GM19438 (cell line): ENCODE measurements around the gene ATP2C2.

Experiments used
- ATAC-seq: cut with Tn5 transposase; IDR thresholded peaks from one replicate; pipeline ENCODE4 v1.9.1; 2021; ENCODE audit warnings: low read depth; ENCODE audit not compliant: unreplicated experiment

The ATP2C2 gene

DNA sequence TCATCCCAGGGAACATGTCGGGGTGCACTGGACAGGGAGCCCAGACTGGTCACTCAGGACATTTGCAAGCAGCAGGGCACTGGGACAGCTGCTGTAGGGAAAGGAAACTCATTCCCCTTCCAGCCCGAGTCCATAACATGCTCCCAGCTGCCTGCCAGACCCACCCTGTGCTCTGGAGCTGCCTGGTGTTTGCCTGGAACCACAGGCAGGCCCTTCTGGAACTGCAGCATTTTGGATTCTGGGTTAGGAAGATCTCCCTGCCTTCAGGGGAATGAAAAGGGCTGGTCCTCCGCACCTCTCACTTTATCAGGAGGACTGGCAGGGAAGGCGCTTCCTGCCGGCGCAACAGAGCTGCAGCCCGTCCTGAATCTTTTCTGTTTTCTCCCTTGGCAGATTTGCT is 94.9 kb downstream of the ATP2C2 start:
- ATAC-seq: no peak

DNA sequence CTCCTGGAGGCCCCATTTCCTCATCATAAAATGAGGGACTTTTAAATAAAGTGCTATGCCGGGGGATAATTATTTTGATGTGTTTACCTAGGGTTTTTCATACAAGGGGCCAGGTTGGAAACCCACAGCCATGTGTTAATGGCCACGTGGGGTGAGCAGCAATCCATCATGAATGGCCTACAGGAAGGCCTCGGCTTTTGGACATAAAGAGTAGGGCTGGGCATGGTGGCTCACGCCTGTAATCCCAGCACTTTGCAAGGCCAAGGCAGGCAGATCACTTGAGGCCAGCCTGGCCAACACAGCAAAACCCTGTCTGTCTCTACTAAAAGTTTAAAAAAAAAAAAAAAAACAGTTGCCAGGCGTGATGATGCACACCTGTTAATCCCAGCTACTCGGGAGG is 95.8 kb downstream of the ATP2C2 start:
- ATAC-seq: no peak

DNA sequence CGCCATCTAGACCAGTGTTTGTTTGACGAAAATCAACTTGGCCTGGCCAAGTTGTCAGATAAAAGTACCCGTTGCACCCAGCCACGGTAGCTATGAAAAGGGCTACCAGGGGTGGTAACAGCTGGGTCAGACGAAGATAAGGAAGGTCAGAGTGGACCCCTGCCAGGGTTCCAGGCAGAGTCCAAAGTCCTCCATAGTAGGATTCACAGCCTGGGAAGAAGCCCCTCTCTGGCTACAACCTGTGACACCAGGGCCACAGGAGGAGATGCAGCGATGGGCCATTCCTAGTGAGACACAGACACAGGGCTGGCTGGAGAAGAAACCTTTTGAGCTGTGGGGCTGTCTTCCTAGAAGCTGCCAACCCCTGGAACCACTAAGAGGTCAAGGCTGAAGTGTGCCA is 96.8 kb downstream of the ATP2C2 start:
- ATAC-seq: no peak

DNA sequence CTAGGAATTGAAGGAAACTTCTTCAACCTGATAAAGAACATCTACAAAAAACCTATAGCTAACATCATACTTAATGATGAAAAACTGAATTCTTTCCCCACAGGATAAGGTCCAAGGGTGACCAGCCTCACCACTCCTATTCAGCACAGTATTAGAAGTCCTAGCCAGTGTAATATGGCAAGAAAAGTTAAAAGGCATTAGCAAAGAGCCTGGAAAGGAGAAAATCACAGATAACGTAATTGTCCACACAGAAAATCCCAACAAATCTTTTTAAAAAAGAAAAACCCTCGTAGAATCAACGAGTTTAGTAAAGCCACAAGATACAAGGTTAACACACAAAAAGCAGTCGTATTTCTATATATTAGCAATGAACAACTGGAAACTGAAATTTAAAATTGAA is 98.4 kb downstream of the ATP2C2 start:
- ATAC-seq: no peak

DNA sequence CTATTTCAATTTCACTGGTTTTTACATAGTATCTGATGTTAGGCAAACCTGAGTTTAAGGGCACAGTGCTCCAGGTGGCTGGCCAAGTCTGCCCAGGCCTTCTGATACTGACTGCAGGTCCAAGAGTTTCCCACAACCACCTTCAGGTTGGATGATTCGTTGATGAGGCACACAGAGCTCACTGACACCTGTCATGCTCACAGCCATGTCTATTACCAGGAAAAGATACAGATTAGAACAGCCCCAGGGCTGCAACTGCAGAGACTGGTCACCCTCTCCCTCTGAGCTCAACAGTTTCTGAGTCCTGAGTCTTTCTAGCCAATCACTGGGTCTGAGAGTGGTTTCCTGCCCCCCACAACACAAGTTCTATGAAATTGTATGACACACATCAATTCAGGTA is 98.9 kb downstream of the ATP2C2 start:
- ATAC-seq: no peak

DNA sequence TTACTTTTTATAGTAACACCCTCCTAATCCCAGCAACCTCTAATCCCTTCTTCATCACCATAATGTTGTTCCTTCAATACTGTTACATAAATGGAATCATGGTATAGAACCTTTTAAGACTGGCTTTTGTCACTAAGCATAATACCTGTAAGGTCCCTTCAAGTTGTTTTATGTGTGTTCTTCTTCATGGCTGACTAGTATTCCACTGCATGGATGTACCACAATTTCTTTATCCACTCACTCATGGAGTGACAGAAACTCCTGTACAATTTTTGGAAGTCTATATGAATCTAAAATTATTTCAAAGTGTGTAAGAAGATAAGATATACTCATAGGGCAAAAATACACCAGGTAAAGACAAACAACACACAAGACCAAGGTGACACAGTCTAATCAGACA is 99.4 kb downstream of the ATP2C2 start:
- ATAC-seq: no peak

DNA sequence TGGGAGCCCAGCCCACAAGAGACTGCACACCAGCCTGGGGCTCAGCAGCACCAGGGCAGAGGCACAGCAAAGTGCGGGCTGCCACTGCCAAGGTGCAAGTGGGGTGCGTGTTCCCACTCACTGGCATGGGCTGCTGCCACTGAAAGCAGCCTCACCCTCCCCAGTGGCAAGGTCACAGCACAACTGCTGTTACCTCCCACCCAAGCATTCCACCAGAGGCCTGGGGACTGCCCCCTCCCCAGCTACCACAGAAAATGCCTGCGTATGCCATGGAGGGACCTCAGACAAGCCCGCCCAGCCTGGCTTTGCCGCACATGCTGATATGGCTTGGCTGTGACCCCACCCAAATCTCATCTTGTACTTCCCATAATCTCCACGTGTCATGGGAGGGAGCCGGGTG is 103.0 kb downstream of the ATP2C2 start:
- ATAC-seq: no peak

DNA sequence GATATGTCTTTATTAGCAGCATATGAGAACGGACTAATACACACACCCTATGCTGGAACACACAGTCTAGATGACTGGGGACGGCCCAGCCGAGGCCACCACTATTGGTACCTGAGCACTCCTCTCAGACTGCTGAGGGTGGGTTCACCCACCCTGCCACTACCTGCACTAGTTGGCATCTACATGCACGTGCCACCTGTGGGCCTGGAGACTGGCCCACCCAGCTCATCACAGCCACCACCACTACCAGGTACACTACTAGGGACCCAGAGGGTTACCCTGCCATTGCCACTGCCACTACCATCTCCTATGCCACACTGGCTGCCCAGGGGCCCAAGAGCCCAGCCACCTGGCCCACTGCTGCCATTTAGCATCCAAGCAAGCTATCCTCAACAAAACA is 103.6 kb downstream of the ATP2C2 start:
- ATAC-seq: no peak

DNA sequence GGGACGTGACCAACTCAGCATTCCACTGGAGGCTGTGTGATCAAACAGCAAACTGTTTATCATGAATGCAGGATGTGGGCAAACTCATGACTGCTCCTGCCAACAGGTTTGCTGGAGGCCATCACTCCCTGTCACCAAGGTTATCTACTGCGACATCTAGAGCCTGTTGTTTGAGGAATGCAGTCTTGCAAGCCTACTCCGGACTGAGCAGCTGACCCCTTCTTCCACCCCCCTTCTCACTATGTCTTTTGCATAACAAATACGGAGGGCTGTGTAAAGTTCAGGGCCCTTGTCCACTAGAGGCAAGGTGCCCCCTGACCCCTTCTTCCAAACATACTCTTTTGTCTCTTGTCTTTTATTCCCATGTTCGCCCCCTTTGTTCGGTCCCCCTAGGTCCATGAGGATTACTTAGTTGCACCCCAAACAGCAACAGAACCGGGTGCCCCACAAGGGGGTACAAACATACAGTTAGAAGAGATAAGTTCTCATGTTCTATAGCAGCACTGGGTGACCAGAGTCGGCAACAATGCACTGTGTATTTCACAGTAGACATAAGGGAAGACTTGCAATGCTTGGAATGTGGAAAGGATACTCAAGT is 107.4 kb downstream of the ATP2C2 start:
- no peak for ATAC-seq

DNA sequence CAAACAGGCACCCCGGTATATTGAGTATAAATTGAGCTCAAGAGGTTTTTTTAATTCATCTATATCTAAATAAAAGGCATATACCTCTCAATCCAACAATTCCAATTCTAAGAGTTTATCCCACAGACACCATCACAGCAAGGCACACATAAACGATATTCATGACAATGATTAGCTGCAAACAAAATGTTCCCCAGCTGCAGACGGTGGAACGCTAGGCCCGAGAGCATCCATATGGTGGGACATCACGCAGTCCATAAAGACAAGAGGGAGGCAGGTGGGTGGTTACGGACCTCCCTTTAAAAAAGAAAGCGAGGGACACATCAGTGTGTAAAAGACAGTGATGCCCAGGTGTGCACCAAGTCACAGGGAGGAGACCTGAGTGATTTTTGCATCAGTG is 108.1 kb downstream of the ATP2C2 start:
- no peak for ATAC-seq

DNA sequence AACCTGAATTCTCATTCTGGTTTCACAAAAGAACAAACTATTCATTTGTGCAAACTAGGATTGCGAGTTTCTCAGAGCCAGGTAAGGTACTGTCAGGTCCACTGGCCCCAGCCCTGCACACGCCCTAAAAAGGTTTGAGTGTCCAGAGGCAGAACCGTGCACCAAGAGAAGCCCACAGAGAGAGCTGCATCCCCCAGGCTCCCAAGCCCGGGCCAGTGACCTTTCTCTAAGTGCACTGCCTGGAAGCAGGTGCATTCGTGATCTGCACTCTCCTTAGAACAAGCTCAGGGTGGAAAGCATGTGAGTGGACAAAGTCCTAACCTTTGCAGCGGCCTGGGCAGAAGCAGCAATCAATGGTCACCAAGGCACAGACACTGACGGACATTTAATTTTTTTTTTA is 109.3 kb downstream of the ATP2C2 start:
- no peak for ATAC-seq

DNA sequence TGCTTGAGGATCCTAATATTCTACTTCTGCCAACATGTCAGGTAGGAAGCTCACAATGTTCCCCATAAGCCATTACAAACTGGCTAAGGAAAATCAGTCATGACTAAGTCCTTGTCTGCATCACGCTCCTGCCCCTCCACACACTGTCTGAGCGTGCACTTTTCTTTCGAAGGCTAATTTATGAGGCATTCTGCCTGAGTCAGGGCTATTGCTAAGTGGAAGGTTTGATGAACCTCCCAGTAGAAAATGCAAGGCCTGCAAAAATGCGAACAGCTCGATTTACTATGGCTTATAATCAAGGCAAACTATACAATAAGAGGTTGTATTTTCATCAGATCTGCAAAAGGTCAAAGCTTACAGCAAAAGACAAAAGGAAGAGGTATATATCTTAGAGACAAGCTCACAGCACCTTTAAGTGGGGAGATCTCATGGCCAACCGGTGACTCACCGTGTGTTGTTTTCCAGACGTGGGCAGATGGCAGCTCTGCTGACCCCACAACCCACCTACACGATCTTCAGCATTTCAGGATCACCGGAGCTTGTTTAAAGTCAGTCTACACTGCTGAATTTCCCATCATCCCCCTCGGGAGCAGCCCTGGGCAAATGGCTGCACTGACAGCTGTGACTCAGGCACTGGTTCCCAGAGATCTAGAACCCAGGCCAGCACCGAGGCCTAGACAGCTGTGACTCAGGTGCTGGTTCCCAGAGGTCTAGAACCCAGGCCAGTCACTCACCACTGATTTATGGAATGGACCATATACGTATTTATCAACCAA is 110.0 kb downstream of the ATP2C2 start:
- ATAC-seq: no peak

DNA sequence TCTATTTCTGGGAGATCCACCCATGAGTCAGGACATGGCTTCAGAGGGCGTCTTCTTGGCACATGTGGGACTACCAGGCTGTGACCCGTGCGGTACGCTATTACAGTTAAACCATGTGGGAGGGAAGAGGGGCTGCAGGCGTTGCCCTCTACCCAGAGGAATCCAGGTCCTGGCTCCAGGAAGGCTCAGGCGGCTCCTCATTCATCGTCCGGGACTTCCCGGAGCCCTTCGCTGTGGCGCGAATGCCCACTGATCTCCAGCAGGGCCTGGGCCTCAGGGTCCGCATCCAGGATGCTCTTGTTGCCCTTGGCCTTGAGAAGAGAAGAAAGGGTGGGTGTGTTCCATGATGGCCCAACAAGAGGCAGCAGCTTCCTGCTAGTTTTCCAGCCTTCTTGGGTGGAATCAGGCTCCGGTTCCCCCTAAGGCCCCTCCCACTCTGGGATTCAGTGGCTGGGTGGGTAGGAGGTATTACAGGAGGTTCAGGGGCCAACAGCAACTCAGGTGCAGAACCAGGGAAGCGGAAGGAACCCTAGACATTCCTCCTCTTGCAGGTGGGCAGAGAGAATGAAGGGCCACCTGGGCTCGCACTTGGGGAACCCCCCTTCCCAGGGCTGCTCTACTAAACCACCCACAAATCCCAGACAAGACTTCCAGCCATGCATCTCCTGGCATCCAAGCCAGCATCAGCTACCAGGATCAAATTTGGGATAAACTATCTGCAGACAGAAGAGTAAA is 111.5 kb downstream of the ATP2C2 start:
- no peak for ATAC-seq

DNA sequence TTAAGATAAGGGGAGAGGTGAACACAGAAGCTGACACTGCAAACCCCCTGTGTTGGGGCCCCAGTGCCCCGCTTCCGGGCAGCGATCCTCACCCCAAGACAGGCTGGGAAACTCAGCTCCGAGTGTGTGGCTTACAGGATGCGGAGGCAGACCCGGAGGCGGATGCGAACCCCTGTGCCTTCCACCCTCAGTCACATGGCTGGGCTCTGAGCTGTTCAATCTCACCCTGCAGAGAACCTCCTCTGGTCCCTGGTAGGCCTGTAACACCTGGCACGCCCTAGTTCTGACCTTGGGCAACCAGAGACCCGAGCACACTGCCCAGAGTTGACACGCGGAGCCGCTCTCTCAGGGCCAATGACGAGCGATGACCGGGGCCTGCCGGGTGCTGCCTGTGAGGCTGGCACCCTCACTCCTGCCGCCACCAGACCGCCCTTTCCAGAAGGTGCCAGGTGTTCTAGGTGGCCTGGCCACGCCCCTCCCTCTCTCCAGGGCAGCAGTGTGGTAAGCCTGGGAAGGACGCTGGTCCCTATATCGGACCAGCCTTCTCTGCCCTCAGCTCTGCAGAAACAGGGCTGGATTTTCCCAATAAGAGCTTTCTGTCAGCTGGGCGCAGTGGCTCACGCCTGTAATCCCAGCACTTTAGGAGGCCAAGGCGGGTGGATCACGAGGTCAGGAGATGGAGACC is 112.9 kb downstream of the ATP2C2 start:
- no peak for ATAC-seq

DNA sequence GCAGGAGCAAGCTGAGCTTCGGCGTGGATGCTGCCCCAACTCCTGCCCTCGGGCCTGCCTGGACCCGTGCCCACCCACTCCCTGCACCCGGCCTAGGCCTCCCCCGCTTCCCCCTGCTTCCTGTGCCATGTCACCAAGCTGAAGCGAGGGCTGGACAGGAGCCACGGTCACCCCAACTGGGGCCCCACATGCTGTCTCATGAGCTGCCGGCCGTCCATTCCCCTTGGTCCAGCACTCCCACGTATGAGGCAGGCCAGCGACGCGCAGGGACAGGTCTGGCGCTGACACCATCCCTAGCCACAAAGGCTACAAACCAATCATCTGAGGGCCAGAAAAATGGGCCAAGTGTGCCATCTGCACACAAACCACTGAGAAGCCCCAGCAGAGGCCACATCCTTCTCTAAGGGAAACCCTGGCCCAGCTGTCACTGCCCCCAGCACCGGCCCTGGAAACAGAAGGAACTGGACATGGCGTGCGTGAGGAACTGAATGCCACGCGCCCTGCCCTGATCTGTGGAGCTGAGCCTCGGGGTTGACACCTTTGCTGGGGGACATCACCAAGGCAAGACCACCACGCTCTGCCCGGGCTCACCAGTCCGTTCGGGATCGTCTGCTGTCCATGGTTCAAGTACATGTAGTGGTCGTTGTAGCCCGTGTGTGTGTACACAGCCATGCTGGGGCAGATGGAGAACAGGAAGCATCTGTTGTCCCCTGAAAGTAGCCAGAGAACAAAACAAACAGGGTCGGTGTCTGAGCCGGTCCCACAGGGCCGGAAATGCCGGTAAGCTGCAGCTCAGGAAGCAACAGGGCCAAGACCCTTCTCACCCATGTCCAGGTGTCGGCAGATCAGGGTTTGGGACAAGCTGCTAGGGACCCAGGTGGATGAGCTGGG is 113.9 kb downstream of the ATP2C2 start:
- no peak for ATAC-seq

DNA sequence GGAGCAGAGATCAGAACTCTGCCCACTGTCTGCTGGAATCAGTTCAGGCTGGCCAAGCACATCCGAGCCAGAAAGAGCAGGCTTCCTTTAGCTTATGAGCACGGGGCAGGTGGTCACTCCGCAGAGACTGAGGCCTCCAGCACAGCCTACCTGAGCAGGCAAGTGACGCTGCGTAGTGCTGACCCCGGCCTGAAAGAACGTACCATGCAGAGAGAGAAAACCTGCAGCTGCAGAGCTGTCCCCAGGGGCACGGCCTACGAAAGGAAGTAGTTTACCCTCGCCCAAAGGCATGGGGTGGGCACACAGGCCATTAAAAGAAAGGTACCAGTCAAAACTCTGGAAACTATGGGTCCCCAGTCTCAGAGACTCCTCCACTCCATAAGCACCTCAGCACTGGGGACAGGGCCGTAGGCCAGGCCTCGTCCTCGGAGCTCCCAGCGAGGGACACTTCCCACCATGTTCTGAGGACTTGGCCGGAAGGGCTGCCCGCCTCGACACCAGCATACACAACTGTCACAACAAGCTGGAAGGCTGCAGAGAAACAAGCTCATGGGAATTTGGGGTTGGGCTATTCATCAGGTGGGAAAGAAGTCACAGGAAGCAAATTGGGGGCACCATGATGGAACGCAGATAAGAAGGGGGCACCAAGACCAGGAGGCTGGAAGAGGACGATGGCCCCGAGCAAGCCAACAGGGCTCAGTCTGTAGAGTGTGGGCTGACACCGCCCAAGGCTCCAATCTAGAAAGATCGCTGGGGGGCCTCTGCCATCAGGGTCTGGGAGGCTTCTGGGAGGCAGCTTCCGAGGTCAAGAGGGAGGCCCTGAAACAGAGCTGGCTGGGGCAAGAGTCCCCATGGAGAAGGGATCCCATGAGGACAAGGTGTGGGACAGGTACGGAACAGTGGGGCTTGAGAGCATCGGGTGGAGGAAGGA is 114.9 kb downstream of the ATP2C2 start:
- no peak for ATAC-seq

DNA sequence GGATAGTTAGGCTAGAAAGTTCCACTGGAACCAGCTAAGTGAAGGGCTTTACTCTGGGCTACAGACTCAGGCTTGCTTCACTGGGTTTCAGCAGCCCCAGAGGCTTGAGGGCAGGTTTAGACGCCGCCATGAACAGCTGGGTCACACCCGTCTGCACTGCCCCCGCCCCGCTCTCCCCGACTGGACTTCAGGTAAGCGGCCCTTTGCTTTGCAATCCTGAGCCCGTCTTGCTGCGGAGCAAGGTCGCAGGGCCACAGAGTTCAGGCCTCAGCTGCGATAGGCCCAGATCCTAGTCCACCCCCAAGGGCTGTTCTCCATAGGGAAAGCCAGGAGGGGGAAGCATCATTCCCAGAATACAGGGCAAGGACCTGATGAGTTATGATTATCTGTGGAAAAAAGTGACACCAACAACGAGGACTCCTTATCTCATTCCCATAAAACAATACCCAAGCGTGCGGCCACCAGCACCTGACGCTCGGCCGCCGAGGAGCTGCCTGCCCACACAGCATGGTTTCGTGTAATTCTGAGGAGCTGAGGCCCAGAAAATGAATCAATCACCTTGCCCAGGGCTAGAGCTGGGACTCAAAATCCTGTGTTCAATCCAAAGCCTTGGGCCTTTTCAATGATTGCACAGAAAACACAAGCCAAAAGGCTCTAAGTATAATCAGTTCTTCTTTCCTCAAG is 115.7 kb downstream of the ATP2C2 start:
- ATAC-seq: no peak

DNA sequence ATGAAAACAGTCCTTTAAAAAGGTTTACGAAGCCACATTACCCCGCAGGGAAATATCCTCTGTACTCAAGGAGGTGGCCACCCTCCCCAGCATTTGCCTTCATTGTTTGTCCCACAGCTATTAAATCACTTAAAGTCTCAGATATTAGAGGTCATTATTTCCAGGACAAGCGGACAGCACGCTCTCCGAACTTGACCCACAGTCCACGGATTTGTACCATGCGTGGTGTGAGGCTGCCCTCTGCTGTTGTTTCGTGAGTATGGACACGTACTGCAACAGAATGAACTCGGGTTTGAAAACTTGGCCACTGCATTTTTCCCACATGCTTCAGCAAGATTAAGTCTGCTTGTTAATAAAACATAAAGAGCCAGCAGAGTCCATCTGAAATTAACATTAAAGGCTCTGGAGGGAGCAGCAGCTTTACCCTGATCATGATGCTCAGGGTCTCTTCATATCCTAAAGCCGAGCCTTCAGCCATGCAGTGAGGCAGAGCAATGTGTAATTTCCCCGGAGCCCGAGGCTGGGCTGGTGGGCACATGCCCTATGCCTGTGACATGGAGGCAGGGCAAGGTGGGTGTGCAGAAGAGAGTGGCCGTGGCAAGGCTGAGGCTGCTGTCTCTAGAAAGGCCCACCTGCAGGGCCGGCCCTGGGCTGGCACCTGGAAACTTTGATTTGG is 116.4 kb downstream of the ATP2C2 start:
- no peak for ATAC-seq
